HG03045 (cell line): ENCODE data around the gene BID.

Source experiments
- ATAC-seq: cut with Tn5 transposase; IDR thresholded peaks from one replicate; pipeline ENCODE4 v1.9.1; 2021; ENCODE audit warnings: mild to moderate bottlenecking, moderate library complexity; ENCODE audit not compliant: unreplicated experiment

The BID gene

GRCh38 chr22:17739196-17739975 is 34.9 kb downstream of the BID start:
- ATAC-seq = no peak

GRCh38 chr22:17738386-17739128 is 35.7 kb downstream of the BID start:
- no peak for ATAC-seq

GRCh38 chr22:17734187-17734586 is 40.1 kb downstream of the BID start:
- no peak for ATAC-seq

GRCh38 chr22:17733466-17733865 is 40.8 kb downstream of the BID start:
- ATAC-seq = no peak

- no peak for ATAC-seq
Observed at GRCh38 chr22:17732251-17732854, 41.9 kb downstream of the BID start.

- no peak for ATAC-seq
Observed at GRCh38 chr22:17729561-17729960, 44.7 kb downstream of the BID start.

- ATAC-seq = no peak
Observed at GRCh38 chr22:17728786-17729185, 45.5 kb downstream of the BID start.

- no peak for ATAC-seq
Observed at GRCh38 chr22:17726928-17727897, 47.1 kb downstream of the BID start.

GRCh38 chr22:17726006-17726927 is 48.0 kb downstream of the BID start:
- ATAC-seq = no peak

- no peak for ATAC-seq
Observed at GRCh38 chr22:17725500-17725796, 48.8 kb downstream of the BID start.

- no peak for ATAC-seq
Observed at GRCh38 chr22:17724678-17725499, 49.4 kb downstream of the BID start.

- ATAC-seq = no peak
Observed at GRCh38 chr22:17724241-17724640, 50.0 kb downstream of the BID start.

- no peak for ATAC-seq
Observed at GRCh38 chr22:17719911-17720310, 54.4 kb downstream of the BID start.

- no peak for ATAC-seq
Observed at GRCh38 chr22:17717708-17718107, 56.6 kb downstream of the BID start.

GRCh38 chr22:17716529-17716928 is 57.7 kb downstream of the BID start:
- no peak for ATAC-seq

GRCh38 chr22:17712441-17712840 is 61.8 kb downstream of the BID start:
- ATAC-seq = no peak

- no peak for ATAC-seq
Observed at GRCh38 chr22:17710023-17710422, 64.2 kb downstream of the BID start.

GRCh38 chr22:17707526-17707925 is 66.7 kb downstream of the BID start:
- no peak for ATAC-seq

GRCh38 chr22:17706947-17707346 is 67.3 kb downstream of the BID start:
- ATAC-seq = no peak
